GM15510 (cell line): ENCODE data around the gene MFAP4.

Experiments
- POLR2A ChIP-seq: IDR thresholded peaks from 3 replicates; pipeline ENCODE4 v1.6.1; 2011; ENCODE audit warnings: borderline replicate concordance; ENCODE audit not compliant: insufficient read length; ENCODE audit errors: extremely low read depth

MFAP4 gene

GRCh38 chr17:19360772-19361171, 26.2 kb downstream of the MFAP4 start:
- TF ChIP-seq POLR2A, result no peak

GRCh38 chr17:19359856-19360255, 27.1 kb downstream of the MFAP4 start:
- TF ChIP-seq POLR2A, result no peak

GRCh38 chr17:19359151-19359550, 27.8 kb downstream of the MFAP4 start:
- TF ChIP-seq POLR2A, result no peak

- TF ChIP-seq POLR2A, result no peak
Measured at GRCh38 chr17:19357761-19358160, 29.2 kb downstream of the MFAP4 start.

GRCh38 chr17:19357351-19357750, 29.6 kb downstream of the MFAP4 start:
- no peak for TF ChIP-seq POLR2A

- TF ChIP-seq POLR2A, result no peak
Measured at GRCh38 chr17:19354748-19355147, 32.2 kb downstream of the MFAP4 start.

- no peak for TF ChIP-seq POLR2A
Measured at GRCh38 chr17:19348806-19349205, 38.2 kb downstream of the MFAP4 start.

GRCh38 chr17:19348081-19348650, 38.8 kb downstream of the MFAP4 start:
- no peak for TF ChIP-seq POLR2A

GRCh38 chr17:19347323-19348080, 39.5 kb downstream of the MFAP4 start:
- TF ChIP-seq POLR2A, result no peak

GRCh38 chr17:19346351-19347255, 40.4 kb downstream of the MFAP4 start:
- TF ChIP-seq POLR2A, result no peak

GRCh38 chr17:19345486-19346350, 41.3 kb downstream of the MFAP4 start:
- no peak for TF ChIP-seq POLR2A

GRCh38 chr17:19345067-19345460, 41.9 kb downstream of the MFAP4 start:
- no peak for TF ChIP-seq POLR2A

GRCh38 chr17:19344311-19345066, 42.5 kb downstream of the MFAP4 start:
- TF ChIP-seq POLR2A, result no peak
